T-helper 22 cell (primary cell): ENCODE measurements around the gene PDX1.

ENCODE experiments used
- DNase-seq: peaks from one replicate; pipeline ENCODE4 v3.0.0-alpha.2; 2020; ENCODE audit warnings: low read depth

Gene PDX1

DNA sequence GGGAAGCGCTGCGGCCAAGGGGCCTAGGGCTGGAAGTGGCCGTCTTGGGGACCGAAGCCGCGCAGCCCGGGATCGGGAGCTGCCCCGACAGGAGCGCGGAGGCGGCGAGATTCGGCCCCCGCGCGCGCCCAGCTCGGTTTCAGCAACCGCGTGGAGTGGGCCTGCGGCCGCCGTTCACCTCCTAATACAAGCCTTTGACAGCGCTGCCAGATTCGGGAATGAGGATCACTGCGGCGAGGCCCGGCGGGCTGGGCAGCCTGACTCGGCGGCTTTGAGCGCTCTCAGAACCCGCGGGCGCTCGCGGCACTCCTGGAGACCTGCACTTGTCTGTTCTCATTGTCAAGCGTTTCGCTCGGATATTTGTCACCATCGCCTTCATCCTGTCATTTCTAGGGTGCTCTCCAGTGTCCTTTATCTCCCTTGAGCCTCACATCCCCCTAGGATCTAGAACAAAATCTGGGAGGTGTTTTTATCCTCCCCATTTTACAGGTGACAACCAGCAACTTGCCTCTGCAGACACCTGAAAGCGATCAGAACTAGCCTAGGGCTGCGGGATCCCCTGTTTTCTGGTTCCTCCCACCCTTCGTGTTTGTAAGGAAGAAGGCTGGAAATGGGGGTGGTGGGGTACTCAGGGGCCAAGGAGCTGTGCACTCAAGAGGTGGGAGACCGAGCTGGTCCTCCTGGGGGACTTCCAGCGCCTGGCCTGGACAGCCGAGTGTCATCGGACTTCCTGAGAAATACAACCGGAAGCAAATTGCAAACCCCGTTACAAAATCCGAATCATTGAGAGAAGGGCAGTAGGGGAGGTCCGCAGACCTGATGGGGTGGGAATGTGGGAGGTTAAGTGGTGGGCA is 50.8 kb downstream of the PDX1 start:
- DNase-seq = no peak

GRCh38 chr13:27971236-27971645 is 51.4 kb downstream of the PDX1 start:
- DNase-seq = no peak

DNA sequence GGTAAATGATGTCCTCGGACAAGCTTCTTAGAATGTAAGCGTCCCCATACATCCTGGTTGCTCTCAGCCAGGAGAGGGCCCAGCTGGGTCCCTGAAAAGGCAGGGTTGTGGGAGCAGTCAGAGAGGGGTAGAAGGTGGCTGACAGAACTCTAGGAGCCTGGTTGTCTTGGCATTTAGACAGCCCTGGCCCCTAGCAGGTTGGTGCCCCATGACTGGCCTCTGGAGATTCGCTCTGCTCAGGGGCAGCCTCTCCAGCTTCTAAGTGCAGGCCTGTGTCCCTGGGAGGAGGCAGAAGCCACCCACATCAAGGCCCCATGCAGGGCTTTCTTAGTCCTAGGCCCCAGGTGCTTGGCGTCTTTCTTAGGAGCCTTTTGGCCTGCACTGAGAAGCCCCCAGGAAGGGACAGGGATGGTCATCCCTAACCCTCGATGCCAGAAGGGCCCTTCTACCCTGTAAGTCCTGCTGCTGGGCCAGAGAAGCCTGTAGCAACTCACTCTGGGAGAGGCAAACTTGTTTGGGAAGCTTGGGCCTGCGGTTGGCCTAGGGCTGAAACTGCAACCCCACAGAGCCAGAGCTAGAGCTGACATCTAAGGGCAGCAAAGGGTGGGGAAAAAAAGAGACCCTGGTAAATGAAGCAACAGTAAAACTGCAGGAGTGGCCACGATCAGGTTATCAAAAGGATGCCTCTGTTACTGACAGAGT is 52.1 kb downstream of the PDX1 start:
- DNase-seq = no peak

- no peak for DNase-seq
These were observed 52.6 kb downstream of the PDX1 start for GRCh38 chr13:27972478-27972820.

- DNase-seq = no peak
These were observed 53.5 kb downstream of the PDX1 start for GRCh38 chr13:27973291-27973690.

DNA sequence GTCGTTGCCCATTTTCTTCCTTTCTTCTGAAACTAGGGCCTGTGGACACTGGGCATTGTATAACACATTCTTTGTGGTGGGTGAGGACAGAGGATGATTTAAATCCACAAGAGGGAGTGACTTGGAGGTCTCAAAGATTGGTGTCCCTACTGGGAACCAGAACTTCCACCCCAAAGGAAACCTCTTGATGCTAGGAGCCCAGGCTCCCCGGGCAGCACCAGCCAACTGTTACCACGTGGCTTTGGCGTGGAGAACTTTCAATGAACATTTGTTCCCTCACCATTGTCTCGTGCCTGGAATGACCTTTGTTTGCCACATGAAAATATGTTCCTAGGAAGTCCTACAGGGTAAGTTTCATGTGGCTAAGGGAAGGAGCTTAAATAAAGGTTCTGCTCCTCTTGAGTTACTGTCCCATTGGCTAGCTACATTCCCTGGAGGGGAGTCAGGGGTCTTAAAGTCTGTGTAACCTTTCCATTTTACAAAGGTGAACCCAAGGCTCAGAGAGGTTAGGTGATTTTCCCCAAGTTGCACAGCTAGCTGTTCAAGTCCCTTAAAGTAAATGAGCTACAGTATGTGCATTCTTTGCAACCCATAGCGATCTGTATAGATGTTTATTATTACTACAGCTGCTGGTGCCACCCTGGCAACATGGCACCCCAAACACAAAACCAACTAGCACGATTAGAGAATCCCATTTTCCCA is 54.3 kb downstream of the PDX1 start:
- no peak for DNase-seq
